GM21529 (cell line): ENCODE results near the gene RALGAPA2.

ENCODE experiments used
- ATAC-seq: cut with Tn5 transposase; IDR thresholded peaks from one replicate; pipeline ENCODE4 v1.9.1; 2021; ENCODE audit not compliant: unreplicated experiment

RALGAPA2 gene

DNA sequence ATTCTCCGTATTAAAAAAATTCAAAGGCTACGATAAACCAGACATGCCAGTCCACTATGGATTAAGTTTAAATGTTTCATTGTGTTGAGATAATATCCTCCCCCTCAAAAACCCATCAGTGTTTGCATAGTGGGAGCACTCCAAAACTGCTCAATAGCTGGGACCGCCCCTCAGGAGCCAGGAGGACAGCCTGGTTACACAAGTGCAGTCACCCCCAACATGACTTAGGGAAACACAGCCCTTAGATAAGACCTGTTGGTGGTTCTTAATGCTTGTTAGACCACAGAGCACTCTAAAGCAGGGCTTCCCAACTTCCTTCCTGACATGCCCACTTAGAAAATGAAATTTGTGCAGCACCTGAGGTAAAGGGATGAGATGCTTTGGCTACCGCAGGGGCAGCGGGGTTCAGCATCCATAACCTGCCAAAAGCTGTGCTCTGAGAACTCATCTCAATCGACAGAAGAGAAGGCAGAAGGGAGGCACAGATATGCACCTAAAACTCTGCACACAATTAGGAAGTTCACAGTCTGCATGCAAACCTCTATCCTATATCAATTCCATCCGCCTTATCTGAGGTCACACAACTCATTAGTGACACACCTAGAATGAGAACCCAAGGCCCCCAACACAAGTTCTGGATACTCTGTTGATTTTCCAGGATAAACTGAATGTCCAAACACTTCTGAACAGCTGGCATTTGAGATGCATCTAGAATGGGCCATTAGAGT lies 74.3 kb downstream of the RALGAPA2 start:
- ATAC-seq, result no peak

DNA sequence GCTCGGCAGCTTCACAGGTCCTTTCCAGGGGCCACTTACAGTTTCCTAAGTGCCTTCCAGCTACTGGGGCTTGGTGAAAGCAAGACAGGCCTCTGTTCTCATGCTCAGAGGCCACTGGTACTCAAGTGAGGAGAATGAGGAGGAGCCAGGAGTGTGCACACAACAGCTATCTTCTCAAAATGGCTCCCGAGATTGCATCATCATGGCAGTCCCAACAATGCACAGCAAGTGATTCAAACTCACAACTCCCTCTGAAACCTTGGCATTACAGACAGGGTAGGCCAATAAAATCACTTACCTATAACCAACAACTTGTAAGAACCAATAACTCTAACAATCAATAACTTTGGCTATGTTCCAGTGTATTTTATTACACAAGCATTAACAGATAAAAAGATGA lies 77.4 kb downstream of the RALGAPA2 start:
- no peak for ATAC-seq

DNA sequence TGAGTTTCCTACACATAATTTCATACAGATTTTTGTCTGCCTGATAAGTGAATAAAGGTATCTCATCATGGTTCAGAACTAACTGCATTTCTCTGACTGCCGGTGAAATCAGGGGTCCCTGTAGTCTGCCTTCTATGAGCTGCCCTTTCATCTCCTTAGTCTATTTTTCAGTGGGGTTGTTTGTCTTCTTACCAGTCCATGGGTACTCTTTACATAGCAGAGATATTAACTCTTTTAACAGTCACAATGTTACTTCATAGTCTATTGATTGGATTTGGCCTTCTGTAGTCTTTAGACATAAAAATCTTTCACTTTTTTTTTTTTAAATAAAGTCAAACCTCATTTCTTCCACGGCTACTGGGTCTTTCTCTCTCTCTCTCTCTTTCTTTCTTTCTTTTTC lies 79.8 kb downstream of the RALGAPA2 start:
- ATAC-seq, result no peak

DNA sequence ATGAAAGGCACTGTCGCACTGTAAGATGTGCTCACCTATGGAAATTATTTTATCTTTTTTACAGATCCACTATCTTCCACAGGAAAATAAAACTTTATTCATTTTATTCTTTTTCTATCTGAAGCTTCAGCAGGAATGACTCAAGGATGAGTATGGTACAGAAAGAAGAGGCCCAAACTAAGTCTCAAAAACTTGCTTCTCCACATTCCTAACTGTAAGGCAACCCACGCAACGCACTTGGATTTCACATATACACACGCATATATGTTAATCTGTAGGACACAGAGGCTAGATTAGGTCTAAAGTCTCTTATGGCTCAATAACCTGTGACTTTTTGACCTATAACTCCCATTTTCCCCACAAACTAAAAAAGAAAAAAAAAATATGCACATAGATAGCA lies 81.9 kb downstream of the RALGAPA2 start:
- ATAC-seq, result no peak

DNA sequence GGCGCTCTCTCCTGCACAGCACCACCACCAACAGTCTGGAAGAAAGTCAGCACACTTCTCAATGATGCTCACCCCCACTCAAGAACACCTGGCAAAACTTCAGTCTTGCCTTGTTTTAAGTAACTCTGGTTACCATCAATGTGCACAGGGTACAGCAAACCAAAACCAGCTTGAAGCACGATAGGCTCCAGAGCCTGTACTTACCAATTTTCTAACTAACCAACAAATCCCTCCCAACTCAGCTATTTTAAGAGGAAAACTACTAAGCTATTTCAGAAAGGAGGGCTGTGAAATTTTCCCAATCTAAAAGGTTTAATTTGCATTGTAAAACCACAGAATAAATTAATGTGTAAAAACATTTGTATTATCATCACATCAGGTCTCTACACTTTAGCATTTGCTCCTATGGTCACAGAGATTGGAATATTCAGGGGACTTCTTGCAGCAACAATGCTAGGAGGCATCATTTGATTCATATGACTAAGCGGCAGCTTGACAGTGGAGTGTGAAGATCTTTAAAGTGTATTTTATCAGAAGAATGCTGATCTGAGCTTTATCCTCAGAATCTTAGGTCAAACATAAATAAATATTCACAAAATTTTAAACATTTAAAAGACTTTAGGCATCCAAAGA lies 82.8 kb downstream of the RALGAPA2 start:
- no peak for ATAC-seq

DNA sequence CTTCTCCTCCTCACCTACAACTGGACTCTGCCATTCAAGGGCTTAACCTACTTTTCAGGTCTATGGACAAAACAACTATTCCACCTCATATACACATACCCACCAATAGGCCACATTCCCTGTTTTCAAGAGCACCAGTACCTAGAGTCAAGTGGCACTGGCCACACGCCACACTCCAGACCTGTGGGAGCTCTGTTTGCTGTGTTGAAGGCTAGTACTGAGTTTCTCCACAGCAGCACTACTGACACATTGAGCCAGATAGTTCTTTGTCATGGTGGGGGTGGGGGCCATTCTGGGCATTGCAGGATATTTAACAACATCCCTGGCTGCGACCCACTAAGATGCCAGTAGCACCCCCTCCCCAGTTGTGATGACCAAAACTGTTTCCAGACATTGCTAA lies 84.1 kb downstream of the RALGAPA2 start:
- ATAC-seq, result no peak

DNA sequence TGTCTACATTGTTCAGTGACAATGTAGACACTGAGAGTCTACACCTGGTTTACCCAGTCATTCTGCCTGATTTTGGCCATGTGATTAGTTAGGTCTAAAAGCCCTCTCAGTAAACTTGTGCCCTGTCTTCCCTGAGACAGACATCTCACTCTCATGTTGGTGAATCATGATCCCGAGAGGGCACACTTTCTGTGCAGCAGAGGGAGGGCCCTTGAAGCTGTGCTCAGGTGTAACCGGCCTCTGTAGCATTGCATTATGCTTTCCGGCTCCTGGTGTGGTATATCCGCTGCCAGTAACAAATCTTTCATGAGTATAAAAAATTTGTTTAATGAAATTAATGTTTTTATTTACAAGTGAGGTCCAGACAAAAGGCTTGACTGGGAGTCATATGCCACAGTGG lies 85.0 kb downstream of the RALGAPA2 start:
- no peak for ATAC-seq

DNA sequence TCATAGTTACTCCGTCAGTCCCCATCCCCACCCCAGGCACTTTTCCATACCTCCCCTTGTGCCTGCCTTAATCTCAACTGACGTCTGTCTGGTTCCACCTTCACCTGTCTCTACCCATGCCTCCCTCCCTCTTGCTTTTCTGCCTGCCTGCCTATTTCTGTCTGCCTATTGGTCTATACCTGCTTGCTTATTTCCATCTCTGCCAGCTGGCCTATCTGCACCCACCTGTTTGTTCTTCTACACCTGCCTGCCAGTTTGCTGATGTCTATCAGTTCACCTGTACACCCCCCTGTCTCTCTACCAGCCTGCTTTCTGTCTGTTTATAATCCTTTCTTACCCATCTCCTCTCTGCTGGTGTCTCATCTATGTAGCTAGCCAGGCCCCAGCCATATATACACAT lies 87.5 kb downstream of the RALGAPA2 start:
- no peak for ATAC-seq

DNA sequence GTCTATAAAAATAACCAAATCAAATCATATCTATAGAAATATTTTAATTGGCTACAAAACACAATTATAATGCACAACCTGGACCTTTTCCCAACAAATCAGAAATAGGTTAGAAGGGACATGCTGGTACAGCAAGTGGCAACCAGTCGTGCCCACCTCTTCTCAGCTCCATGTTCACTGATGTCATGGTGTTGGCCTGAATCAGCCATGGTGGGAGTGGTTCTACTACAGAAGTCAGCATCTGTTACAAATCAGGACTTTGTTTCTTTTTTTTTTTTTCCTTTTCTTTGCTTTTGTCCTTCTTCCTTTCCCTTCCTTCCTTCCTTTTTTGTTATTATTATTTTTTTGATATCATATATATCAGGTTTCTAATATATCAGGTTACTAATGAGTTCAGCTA lies 91.2 kb downstream of the RALGAPA2 start:
- ATAC-seq, result no peak

DNA sequence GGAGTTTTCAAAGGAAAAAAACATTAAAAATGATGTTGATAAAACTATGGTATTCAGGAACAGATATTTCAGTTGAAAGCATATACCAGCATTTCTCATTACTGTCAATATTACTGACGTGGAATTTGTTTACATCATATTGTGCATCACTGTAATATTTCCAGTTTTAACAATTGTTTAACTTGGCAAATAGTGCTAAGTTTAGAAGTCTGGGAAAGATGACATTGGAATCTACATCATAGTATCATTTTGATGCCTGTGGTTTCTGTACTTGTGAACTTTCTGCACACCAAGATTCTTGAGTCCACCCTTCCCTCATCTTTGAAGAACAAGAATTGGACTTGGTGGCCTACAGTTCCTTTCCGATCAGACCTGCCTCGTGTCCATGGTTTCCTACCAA lies 98.1 kb downstream of the RALGAPA2 start:
- ATAC-seq, result no peak

DNA sequence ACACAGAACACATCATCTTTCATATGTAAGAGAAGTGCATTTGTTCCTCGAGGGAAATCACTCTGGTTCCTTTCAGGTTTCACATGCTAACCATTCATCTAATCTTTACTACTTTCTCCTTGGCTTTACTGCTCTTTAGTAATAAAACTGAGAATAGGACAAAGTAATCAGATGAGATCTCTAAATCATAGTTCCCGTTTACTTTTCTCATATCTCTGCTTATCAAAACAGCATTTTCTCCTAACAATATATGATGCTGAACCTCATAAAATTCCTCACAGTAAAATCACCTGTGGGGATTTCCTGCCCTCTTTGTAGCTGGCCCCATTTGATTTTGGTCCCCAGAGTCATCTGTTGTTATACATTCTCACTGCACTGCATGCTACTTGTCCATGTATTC lies 100.2 kb downstream of the RALGAPA2 start:
- no peak for ATAC-seq

DNA sequence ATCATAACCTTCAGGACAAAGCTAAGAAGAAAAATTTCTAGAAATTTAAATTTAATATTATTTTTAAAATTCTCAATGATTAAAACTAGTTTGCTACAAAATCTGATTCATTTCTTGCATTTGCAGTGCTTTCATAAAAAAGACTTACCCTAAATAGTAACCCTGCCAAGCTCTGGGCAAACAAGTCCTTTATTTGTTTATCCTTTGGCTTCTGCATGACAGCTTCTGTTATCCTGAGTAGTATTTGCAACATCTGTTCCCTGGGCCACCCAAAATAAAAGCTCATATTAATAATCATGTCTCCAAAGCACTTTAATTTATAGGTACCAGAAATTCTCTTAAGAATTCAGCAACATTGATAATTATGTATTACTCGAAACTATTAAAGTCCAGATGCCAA lies 101.3 kb downstream of the RALGAPA2 start:
- ATAC-seq, result no peak

DNA sequence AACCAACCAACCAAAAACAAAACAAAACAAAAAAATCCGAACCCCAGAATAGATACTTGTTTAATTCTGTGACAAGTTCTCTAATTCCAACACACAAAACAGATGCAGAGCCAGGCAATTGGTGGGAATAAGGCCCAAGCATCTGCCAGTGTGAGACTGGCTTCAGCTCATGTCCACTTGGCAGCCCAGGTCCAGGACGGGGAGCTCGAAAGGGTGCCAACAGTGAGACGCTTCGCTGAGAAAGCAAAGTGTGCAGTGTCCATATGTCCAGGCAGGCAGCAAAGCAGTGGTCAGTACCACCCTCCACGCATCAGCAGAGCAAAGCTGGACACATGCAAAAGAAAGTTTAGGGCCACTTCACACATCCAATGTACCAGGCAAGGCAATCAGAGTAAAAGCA lies 102.9 kb downstream of the RALGAPA2 start:
- no peak for ATAC-seq

DNA sequence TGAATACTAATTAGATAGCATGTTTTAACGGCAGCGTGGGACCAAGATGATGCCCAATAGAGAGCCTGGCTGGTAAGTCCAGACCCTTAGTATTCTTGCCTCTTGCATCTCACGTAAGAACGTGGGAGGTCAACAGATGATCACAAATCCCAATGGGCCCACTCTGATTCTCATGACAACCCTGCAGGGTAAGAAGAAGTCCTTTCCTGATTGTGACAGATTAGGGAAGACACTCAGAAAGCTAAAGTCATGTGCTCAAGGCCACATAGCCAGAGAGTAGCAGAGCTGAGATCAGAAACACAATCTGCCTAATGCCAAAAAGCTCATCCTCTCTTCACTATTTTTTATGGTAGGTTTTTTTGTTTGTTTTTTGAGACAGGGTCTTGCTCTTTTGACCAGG lies 103.8 kb downstream of the RALGAPA2 start:
- no peak for ATAC-seq

DNA sequence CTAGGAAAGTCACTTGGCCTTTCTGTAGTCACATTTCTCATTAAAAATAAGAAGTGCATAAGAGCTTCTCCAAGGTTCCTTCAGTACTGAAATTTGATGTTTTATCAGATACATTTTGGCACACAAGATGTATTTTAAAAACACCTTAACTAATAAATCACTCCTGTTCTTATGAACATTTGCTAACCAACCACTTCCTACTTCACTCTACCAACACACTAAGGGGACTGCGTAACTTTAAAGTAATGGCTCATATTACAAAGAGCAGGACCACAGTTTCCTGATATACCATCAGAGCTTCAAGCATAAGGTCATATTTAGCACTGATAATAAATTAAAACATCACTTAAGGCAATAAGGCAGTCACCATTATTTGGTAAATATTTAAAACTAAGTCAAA lies 104.4 kb downstream of the RALGAPA2 start:
- ATAC-seq, result no peak

DNA sequence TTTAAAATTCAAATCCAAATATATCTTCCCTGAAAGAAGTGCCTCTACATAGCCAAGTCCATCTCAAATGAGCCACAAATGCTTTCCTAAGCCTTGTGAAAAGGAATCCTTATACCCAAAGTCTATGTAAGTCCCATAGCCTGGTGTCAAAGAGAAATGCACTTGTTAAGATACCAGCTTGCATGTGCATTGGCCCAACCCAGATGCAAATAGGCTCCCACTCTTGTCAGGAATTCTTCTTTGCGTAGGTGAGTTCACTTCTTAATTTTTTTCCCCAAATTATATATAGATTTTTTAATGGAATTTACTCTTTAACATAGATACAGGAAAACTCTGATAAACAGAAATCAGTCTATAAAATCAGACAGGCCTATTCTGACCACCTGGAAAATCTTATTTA lies 105.6 kb downstream of the RALGAPA2 start:
- no peak for ATAC-seq

DNA sequence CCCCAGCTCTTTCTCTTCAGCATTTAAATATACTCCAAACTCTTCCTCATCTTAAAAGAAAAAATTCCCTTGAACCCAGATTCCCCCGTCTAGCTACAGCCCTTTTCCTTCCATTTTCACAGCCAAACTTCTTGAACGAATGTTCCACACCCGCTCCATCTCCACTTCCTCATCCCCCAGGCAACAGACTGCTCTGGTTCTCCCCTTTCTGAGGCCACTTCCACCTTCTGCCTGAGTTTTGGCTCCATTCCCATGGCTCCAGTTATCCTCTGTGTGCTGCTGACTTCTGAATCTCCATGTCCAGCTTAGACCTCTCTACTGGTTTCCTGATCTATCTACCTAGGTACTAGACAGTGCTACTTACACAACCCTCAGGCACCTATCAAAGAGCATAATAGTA lies 106.4 kb downstream of the RALGAPA2 start:
- no peak for ATAC-seq

DNA sequence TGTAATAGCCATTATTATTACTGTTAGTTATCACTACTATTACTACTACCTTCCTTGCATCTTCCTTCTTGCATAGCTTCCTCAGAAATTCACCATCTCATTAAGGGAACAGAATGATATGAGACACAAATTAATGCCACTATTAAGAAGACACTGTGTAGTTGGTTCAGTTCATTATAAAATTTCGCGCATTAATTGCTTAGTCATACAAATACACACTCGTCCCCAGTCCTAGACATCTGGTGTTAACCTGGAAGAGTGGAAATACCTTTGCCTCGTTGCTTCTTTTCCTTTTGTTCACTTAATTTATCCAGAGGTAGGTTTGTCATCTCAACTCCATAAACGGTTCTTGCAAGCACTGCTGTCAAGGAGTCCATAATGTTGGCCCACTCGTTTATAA lies 107.5 kb downstream of the RALGAPA2 start:
- no peak for ATAC-seq

DNA sequence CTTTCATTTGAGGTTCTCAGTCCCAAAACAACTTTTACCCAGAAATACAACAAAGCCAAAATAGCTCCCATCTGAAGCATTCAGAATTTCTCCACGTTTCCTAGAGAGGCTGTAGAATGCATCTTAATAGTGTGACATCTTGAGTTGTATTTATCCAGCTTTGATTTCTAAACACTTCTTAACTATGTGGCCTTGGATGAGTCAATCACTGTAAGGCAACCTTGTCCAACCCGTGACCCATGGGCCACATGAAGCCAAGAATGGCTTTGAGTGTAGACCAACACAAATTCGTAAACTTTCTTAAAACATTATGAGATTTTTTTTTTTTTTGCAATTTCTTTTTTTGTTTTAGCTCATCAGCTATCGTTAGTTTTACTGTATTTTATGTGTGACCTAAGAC lies 108.1 kb downstream of the RALGAPA2 start:
- ATAC-seq, result no peak

DNA sequence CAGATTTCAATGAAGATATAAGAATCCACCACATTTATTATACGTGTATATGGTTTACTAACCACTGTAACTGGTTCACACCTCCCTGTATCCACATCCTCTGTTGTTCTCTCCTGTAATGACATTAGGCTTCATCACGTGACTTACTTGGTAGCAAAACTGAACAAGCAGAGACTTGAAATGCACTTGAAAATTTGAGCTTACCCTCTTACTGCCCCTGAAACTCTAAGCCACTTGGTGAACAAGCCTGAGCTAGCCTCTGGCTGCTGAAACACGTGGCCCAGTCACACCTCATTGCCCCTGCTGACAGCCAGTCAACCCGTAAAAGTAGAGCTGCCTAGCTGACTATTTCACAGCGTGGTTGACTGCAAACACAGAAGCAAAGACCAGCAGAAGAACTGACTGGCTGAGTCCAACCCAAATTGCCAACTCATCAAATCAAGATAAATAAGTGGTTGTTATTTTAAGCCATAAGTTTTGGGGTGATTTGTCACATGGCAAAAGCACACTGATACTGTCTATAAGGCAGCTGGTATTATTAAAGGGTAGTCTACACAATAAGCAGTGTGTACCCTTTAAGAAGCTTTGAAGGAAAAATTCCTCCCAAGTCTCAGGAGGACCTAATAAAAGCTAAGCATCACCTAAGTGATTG lies 109.0 kb downstream of the RALGAPA2 start:
- ATAC-seq, result peak; percentile 99

DNA sequence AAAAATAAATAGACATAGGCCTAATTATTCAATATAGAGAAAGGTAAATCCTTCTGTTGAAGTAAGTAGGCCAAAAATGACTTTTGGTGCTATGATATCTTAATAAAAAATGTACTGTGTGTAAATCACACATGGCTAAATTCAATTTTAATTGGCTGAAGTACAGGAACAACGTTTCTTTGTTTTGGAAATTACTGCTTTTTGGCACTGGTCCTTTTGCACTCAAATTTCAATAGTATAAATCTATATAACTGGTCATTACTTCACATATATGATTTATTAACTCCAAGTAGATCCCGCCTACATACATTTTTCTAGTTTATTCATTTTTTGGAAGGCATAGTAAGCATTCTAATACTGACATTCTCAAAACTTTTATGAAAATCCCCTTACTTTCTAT lies 114.5 kb downstream of the RALGAPA2 start:
- no peak for ATAC-seq

DNA sequence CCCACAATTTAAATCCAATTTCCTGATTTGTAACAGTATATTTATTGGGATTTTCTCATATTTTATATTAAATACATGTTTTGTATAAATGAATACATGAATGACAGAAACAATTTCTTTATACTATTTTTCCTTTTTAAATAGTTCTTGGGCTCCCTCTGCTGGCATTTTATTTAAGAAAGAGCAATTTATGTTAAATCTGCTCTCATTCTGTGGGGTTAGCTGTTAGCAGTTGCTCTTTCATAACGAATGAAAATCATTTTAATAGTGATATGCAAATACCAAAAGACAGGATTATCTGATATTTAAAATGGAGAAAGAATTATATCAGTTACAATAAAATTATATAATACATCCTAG lies 118.3 kb downstream of the RALGAPA2 start:
- ATAC-seq, result no peak
